Stimulated activated CD4-positive, alpha-beta T cell treated with anti-CD3 and anti-CD28 coated beads, Interleukin-4, amount 100 ng/mL, for 4 hours (primary cell): ENCODE measurements around the gene MEST.
"Not testable (repeated sequence)": the region's sequence is repeated elsewhere in the genome, so short reads cannot be mapped to it uniquely, and the experiment has no call there.

ENCODE experiments used
- DNase-seq, 2 experiments: peaks; one replicate each; pipeline ENCODE4 v3.0.0-alpha.2; 2020

MEST gene

GRCh38 chr7:130491841-130492522 lies at the start of gene MEST:
TSS of gene MEST (plus strand) at chr7:130492085. CDS start at chr7:130492314, 229 bp downstream.
- no peak for DNase-seq

GRCh38 chr7:130442601-130443000 lies 49.3 kb upstream of the MEST start:
- no peak for DNase-seq

GRCh38 chr7:130444234-130444633 lies 47.7 kb upstream of the MEST start:
- DNase-seq: no peak

- DNase-seq: no peak
These were observed 47.0 kb upstream of the MEST start for GRCh38 chr7:130444751-130445407.

GRCh38 chr7:130446259-130446658 lies 45.6 kb upstream of the MEST start:
- no peak for DNase-seq

GRCh38 chr7:130451344-130451743 lies 40.5 kb upstream of the MEST start:
- not testable (repeated sequence) for DNase-seq

- no peak for DNase-seq
These were observed 38.9 kb upstream of the MEST start for GRCh38 chr7:130452951-130453350.

- DNase-seq: no peak
These were observed 36.9 kb upstream of the MEST start for GRCh38 chr7:130454959-130455358.

GRCh38 chr7:130458257-130458656 lies 33.6 kb upstream of the MEST start:
- DNase-seq: no peak

- no peak for DNase-seq
These were observed 30.6 kb upstream of the MEST start for GRCh38 chr7:130461272-130461671.

- DNase-seq: no peak
These were observed 28.1 kb upstream of the MEST start for GRCh38 chr7:130463553-130464434.

- no peak for DNase-seq
These were observed 23.3 kb upstream of the MEST start for GRCh38 chr7:130468612-130469011.

GRCh38 chr7:130471974-130472373 lies 19.9 kb upstream of the MEST start:
- DNase-seq: no peak

- DNase-seq: no peak
These were observed 18.6 kb upstream of the MEST start for GRCh38 chr7:130473289-130473688.

GRCh38 chr7:130473876-130474275 lies 18.0 kb upstream of the MEST start:
- no peak for DNase-seq

GRCh38 chr7:130475776-130476175 lies 16.1 kb upstream of the MEST start:
- DNase-seq: no peak

GRCh38 chr7:130476297-130477150 lies 15.4 kb upstream of the MEST start:
- DNase-seq: no peak

- DNase-seq: no peak
These were observed 12.9 kb upstream of the MEST start for GRCh38 chr7:130478991-130479390.

- no peak for DNase-seq
These were observed 12.0 kb upstream of the MEST start for GRCh38 chr7:130479716-130480400.

- DNase-seq: no peak
These were observed 10.0 kb upstream of the MEST start for GRCh38 chr7:130481898-130482297.

GRCh38 chr7:130483031-130483430 lies 8.9 kb upstream of the MEST start:
- DNase-seq: no peak

- no peak for DNase-seq
These were observed 6.2 kb upstream of the MEST start for GRCh38 chr7:130485734-130486113.
